Measurements from ENCODE around the gene LSS.

The LSS gene

GRCh38 chr21:46228345-46229051 lies at the start of gene LSS:
TSS of gene LSS (minus strand) at chr21:46228774. CDS start at chr21:46228745, 29 bp downstream.
- DNase-seq, result peak; percentile 99

DNA sequence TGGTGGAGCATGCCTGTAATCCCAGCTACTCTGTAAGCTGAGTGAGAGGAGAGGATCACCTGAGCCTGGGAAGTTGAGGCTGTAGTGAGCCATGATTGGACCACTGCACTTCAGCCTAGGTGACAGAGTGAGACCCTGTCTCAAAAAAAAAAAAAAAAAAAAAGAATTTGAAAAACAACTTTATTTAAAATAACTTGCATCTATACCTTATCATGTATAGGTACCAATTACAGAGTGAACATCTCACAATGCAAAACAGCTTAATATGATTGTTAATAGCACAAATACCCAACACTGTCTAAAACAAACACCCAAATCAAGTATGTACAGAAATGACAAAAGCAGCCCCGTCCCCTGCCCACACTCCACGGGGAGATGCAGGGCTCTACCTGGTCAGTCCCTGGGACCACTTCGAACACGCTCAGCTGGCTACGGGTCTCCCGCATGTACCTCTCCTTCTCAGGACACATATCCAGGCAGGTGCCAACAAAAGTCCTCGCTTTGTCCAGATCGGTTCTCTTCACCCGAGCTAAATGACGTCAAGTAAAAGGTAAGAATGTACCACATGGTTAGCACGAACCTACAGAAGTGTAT lies 46.3 kb upstream of the LSS start:
- no peak for DNase-seq

DNA sequence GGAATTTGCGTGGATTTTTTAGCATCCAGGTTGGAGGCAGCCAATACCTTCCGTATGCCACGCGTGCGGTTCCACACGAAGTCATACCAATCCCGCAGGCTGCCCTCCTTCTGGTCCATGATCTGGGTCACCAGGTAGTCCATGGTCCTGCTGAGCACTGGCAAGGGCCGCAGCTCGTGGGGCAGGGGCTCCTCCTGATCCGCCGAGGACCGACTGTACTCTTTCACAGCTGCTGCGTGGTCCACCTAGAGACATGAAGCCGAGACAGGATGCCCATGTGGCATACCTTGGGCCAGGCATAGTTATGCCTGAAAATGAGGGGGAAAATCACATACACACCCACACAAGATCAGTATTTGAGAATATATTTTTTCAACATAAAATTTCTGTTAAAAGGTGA lies 44.8 kb upstream of the LSS start:
- no peak for DNase-seq

GRCh38 chr21:46269466-46269865 lies 40.9 kb upstream of the LSS start:
- no peak for DNase-seq

DNA sequence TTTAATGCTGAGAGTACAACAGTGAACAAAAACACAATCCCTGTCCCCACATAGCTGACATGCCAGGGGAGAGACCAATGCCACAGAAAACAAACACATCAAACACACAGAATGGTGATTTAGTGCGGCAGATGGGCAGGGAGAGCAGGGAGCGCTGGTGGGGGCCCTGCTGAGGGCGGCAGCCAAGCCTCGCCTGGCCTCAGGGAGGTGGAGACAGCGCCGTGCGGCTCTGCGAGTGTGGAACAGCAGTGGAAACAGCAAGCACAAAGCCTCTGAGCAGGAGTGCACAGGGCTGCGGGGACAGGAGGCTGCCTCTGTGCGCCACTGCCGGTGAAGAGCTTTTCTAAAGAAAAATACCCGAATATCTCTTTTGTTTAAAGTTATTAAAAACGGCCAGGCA lies 39.8 kb upstream of the LSS start:
- no peak for DNase-seq

GRCh38 chr21:46266946-46267345 lies 38.4 kb upstream of the LSS start:
- DNase-seq, result no peak

GRCh38 chr21:46265736-46266525 lies 37.4 kb upstream of the LSS start:
- no peak for DNase-seq

GRCh38 chr21:46264690-46265144 lies 36.1 kb upstream of the LSS start:
- DNase-seq, result no peak

- no peak for DNase-seq
Measured at GRCh38 chr21:46264046-46264689, 35.6 kb upstream of the LSS start.

GRCh38 chr21:46256501-46256994 lies 28.0 kb upstream of the LSS start:
- no peak for DNase-seq

DNA sequence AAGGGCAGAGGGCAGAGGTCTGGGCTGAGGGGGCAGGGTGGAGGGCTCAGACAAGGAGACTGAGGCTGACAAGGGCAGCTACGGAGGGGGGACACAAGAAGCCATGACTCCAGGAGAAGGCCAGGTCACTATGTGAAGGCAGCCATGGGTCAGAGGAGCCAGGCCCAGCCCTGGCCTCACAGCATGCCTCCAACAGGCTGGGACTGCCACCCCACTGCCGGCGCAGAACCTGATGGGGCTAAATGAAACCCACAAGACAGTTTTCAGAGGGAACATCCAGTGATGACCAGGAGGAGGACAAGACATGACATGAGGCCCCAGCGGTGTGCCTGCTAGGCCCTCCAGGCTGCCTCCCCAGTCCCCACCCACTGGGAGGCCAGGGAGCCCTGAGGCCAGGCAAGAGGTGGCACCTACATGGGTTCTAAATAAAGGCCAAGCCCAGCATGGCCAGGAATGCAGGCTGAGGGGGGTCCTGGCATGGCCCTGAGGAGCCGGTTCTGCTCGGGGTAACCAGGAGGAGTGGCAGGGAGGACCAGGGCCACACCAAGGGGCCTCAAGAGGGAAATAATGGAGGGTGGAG lies 27.3 kb upstream of the LSS start:
- DNase-seq, result no peak

DNA sequence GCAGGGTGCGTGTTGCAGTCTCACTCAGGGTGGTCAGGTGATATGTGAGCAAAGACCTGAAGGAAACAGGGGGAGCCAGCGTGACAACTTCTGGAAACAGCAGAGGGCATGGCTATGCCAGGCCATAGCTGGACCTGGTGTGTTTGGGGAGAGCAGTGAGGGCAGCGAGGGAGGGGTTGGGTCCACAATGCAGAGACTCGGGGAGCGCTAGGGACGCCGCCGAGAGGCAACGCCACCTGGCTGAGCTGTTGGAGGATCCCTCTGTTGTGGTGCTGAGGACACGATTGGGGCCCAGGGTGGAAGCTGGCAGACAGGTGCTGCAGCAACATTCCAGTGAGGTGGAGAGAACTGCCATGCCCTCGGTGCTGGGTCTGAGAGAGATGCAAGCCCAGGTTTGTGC lies 26.6 kb upstream of the LSS start:
- no peak for DNase-seq

DNA sequence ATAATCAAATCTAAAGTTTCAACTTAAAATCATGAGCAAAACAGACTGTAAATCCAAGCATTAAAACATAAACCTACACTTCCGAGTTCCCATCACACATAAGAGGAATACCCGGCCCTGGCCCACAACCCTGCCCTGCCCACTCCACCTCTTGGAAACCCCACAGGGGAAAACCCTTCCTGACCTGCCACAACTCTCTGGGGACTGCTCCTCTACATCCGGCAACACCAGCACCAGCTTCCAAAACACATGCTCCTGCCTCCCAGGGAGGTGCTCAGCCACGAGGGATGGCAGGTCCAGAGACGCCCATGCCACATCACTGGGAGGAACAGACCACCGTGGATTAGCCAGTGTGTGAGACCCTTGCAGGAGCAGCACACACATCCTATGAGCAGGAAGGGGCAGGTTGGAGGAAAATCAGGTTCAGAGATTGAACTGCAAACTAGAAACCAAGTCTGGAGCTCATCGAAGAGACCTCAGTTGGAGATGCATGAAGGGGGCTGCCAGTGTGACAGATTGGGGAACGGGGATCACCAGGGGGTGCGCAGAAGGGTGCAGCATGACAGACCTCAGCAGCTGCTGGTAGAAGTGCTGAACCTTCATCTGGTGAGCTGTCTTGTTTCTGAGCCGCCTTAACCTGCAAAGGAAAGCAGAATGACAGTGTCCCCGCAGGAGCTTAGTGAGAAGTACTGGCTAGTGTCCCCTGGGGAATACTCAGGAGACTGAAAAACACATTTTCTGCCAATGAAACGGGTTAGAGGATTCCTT lies 25.8 kb upstream of the LSS start:
- no peak for DNase-seq

DNA sequence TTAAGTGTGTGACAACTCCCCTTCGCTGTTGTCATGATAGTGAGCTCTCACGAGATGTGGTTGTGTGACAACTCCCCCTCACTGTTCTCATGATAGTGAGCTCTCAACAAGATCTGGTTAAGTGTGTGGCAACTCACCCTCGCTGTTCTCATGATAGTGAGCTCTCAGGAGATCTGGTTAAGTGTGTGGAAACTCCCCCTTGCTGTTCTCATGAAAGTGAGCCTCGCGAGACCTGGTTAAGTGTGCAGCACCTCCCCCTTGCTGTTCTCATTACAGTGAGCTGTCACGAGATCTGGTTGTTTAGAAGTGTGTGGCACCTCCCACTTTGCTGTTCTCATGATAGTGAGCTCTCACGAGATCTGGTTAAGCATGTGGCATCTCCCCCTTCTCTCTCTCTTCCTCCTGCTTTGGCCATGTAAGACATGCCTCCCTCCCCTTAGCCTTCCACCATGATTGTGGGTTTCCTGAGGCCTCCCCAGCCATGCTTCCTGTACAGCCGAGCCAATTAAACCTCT lies 25.1 kb upstream of the LSS start:
- no peak for DNase-seq

GRCh38 chr21:46252840-46253239 lies 24.3 kb upstream of the LSS start:
- DNase-seq, result no peak

DNA sequence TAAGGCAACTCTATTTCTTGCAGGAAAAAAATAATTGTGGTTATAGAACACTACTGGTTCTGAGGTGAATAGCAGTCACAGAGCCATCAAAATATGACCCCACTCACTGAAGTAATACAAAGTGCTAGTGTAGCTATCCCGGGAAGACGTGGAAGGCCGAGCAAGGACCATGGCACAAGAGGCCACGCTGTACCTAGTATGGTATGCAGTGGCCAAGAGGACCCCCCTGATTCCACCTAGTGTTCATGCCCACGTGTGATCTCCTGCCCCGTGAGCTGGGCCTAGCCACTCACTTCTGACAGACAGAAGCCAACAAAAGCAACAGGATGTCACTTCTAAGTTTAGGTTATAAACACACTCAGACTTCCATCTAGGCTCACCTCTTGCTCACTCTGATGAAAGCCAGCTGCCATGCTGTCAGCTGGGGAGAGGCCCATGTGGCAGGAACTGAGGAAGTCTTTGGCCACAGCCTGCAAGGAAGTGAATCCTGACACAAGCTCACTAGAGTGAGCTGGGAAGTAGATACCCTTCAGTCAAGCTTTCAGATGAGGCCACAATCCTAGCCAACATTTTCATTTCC lies 21.7 kb upstream of the LSS start:
- no peak for DNase-seq

GRCh38 chr21:46248827-46249226 lies 20.3 kb upstream of the LSS start:
- DNase-seq, result no peak

- DNase-seq, result no peak
Measured at GRCh38 chr21:46248422-46248782, 19.8 kb upstream of the LSS start.

DNA sequence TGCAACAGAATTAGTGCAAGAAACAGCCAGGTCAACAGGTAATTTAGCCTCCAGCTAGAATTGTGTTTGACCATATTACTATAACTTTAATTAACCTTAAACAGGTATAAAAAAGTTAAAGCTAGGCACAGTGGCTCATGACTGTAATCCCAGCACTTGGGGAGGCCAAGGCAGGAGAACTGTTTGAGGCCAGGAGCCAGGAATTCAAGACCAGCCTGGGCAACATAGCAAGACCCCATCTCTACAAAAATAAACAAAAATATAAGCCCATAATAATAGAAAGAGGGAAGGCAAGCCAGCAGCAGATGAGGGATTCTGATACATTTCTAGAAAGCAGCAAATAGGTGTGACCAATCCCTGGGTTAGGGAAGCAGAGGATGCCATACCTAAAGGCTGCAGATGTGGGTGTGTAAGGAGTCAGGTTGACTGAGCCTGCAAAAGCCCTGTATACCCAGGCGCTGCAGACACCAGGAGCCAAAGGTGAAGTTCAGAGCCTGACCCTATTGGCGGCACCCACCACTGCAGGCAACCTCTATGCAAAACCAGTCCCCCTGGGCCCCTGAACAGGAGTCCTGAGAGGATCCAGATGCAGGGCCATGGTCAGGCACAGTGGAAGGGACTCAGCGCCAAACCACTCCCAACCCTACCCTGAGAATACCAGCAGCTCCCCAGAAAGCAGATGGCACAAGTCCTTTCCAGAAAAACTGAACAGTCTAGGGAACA lies 19.3 kb upstream of the LSS start:
- DNase-seq, result no peak

GRCh38 chr21:46246345-46246744 lies 17.8 kb upstream of the LSS start:
- no peak for DNase-seq
